H1 (cell line): ENCODE measurements around the gene RAMACL. TPM values are rescaled to one million over a fixed set of nuclear protein-coding genes. Genes with fewer than 3 reads are reported as not detected.
A peak's percentile ranks its signal among the peaks of the same experiment; 100 is the strongest.

Source experiments
- CTCF ChIA-PET: fragments of 300-600 bp; sonication (Branson Sonifier 250); formaldehyde crosslinking; loops from one replicate; lab custom pipeline; 2021; ENCODE audit not compliant: partially characterized antibody; lab: Charles Lee
- POLR2A ChIA-PET: fragments of 300-600 bp; sonication (Branson Sonifier 250); formaldehyde crosslinking; loops from one replicate; lab custom pipeline; 2021; ENCODE audit warnings: inconsistent platforms; ENCODE audit not compliant: partially characterized antibody; lab: Charles Lee
- DNase-seq, 2 experiments: peaks; one replicate each; pipeline versions ENCODE4 v3.0.0 to v3.0.0-alpha.2; 2010 to 2022; ENCODE audit warnings: low spot score in 2 of 2, low read depth in 1 of 2, mixed read lengths in 1 of 2
- FAIRE-seq: peaks from 2 replicates; lab custom pipeline; 2011; peaks lifted over from hg19 to GRCh38; lab: Jason Lieb, UNC
- H2AFZ ChIP-seq: 2 replicates; pipeline ENCODE4 v1.8.1; 2012; ENCODE audit warnings: low read length, inconsistent platforms
- H2AK5ac ChIP-seq: 2 replicates; pipeline ENCODE4 v1.6.1; 2013; ENCODE audit warnings: low read depth, low read length
- H2BK120ac ChIP-seq: replicated peaks from 2 replicates; pipeline ENCODE3; 2013; ENCODE audit warnings: low read depth, low read length, inconsistent platforms
- H2BK12ac ChIP-seq: 2 replicates; pipeline ENCODE4 v1.6.1; 2013; ENCODE audit warnings: low read depth, low read length
- H2BK15ac ChIP-seq: 2 replicates; pipeline ENCODE4 v1.6.1; 2013; ENCODE audit warnings: low read length
- H2BK20ac ChIP-seq: 2 replicates; pipeline ENCODE4 v1.6.1; 2013; ENCODE audit warnings: low read length
- H2BK5ac ChIP-seq: 2 replicates; pipeline ENCODE4 v1.6.1; 2013; ENCODE audit warnings: low read depth, low read length
- H3K14ac ChIP-seq: 2 replicates; pipeline ENCODE4 v1.6.1; 2013; ENCODE audit warnings: inconsistent platforms; ENCODE audit not compliant: insufficient read length
- H3K18ac ChIP-seq: 2 replicates; pipeline ENCODE4 v1.6.1; 2013; ENCODE audit warnings: low read length; ENCODE audit errors: extremely low read depth
- H3K23ac ChIP-seq: 2 replicates; pipeline ENCODE4 v1.6.1; 2013; ENCODE audit warnings: inconsistent platforms; ENCODE audit not compliant: insufficient read length
- H3K23me2 ChIP-seq: 2 replicates; pipeline ENCODE4 v1.6.1; 2013; ENCODE audit warnings: low read depth, low read length
- H3K27ac ChIP-seq: 2 replicates; pipeline ENCODE4 v1.6.1; 2011; ENCODE audit warnings: low read depth, low read length, inconsistent platforms
- H3K27me3 ChIP-seq, 4 experiments: replicated peaks in 1 of 4; 1 replicate in 1 of 4; 2 replicates in 3 of 4; pipeline versions ENCODE4 v1.6.1 to v1.8.1; 2011 to 2013; ENCODE audit warnings: low read length in 3 of 4, mild to moderate bottlenecking in 3 of 4, inconsistent platforms in 2 of 4, mixed read lengths in 2 of 4, moderate library complexity in 1 of 4; ENCODE audit not compliant: control insufficient read depth in 3 of 4, insufficient read depth in 3 of 4; ENCODE audit errors: extremely low read depth in 1 of 4
- H3K36me3 ChIP-seq, 4 experiments: 2 replicates each; pipeline versions ENCODE4 v1.6.1 to v1.8.1; 2011 to 2013; ENCODE audit warnings: mild to moderate bottlenecking in 4 of 4, low read length in 3 of 4, moderate library complexity in 2 of 4, control low read depth in 1 of 4, inconsistent platforms in 1 of 4; ENCODE audit not compliant: insufficient read depth in 4 of 4, control insufficient read depth in 2 of 4
- H3K4ac ChIP-seq: replicated peaks from 2 replicates; pipeline ENCODE3; 2013; ENCODE audit warnings: low read length, low read depth, mixed read lengths, inconsistent platforms; ENCODE audit not compliant: insufficient read length
- H3K4me1 ChIP-seq, 4 experiments: replicated peaks in 1 of 4; 1 replicate in 1 of 4; 2 replicates in 3 of 4; pipeline versions ENCODE4 v1.6.1 to v1.8.1; 2011 to 2013; ENCODE audit warnings: low read length in 3 of 4, inconsistent platforms in 2 of 4, mixed read lengths in 1 of 4; ENCODE audit not compliant: insufficient read depth in 4 of 4, control insufficient read depth in 3 of 4
- H3K4me2 ChIP-seq, 2 experiments: 2 replicates each; pipeline versions ENCODE4 v1.6.1 to v1.8.1; 2011 to 2013; ENCODE audit warnings: low read depth in 2 of 2, low read length in 2 of 2, control low read depth in 1 of 2, inconsistent platforms in 1 of 2, mild to moderate bottlenecking in 1 of 2; ENCODE audit not compliant: insufficient read depth in 1 of 2
- H3K4me3 ChIP-seq, 4 experiments: fragments of 200-600, 300-600 bp in 1 of 4; sonication (generic), shearing (Covaris generic), sonication (Bioruptor Twin) in 1 of 4; 2 replicates each; pipeline versions ENCODE4 v1.5.1 to v1.8.1; 2011 to 2016; ENCODE audit warnings: low read length in 4 of 4, low read depth in 3 of 4, control low read depth in 2 of 4, inconsistent platforms in 2 of 4, mild to moderate bottlenecking in 2 of 4, mixed read lengths in 1 of 4, moderate library complexity in 1 of 4; ENCODE audit not compliant: insufficient read depth in 2 of 4; ENCODE audit errors: extremely low read depth in 1 of 4
- H3K56ac ChIP-seq: replicated peaks from 2 replicates; pipeline ENCODE3; 2013; ENCODE audit warnings: low read depth, mild to moderate bottlenecking, mixed read lengths, low read length, inconsistent platforms; ENCODE audit not compliant: insufficient read length
- H3K79me1 ChIP-seq: 2 replicates; pipeline ENCODE4 v1.6.1; 2013; ENCODE audit warnings: low read depth, low read length, control low read depth
- H3K79me2 ChIP-seq, 2 experiments: 2 replicates each; pipeline versions ENCODE4 v1.6.1 to v1.8.1; 2012 to 2013; ENCODE audit warnings: low read length in 2 of 2, mild to moderate bottlenecking in 2 of 2, inconsistent platforms in 1 of 2; ENCODE audit not compliant: insufficient read depth in 2 of 2, control insufficient read depth in 1 of 2
- H3K9ac ChIP-seq, 4 experiments: replicated peaks in 1 of 4; 1 replicate in 1 of 4; 2 replicates in 3 of 4; pipeline versions ENCODE4 v1.6.1 to v1.8.1; 2011 to 2013; ENCODE audit warnings: low read depth in 3 of 4, low read length in 3 of 4, control low read depth in 2 of 4, mild to moderate bottlenecking in 2 of 4, moderate library complexity in 2 of 4, inconsistent platforms in 1 of 4; ENCODE audit errors: extremely low read depth in 1 of 4
- H3K9me3 ChIP-seq, 2 experiments: 2 replicates each; pipeline versions ENCODE4 v1.6.1 to v1.8.1; 2012 to 2013; ENCODE audit warnings: mild to moderate bottlenecking in 2 of 2, moderate library complexity in 2 of 2, control low read depth in 1 of 2, inconsistent platforms in 1 of 2, low read depth in 1 of 2, low read length in 1 of 2, mixed read lengths in 1 of 2; ENCODE audit not compliant: insufficient read depth in 2 of 2
- H4K20me1 ChIP-seq, 2 experiments: replicated peaks in 1 of 2; 2 replicates each; pipeline versions ENCODE3 to v1.8.1; 2011 to 2013; ENCODE audit warnings: inconsistent platforms in 2 of 2, low read length in 2 of 2, mild to moderate bottlenecking in 1 of 2; ENCODE audit not compliant: insufficient read depth in 2 of 2, control insufficient read depth in 1 of 2
- H4K5ac ChIP-seq: 2 replicates; pipeline ENCODE4 v1.6.1; 2013; ENCODE audit warnings: low read length, low read depth, mixed read lengths, inconsistent platforms; ENCODE audit not compliant: insufficient read length
- H4K8ac ChIP-seq: 2 replicates; pipeline ENCODE4 v1.8.0; 2013; ENCODE audit warnings: mild to moderate bottlenecking, moderate library complexity, low read length, inconsistent platforms; ENCODE audit not compliant: insufficient read depth; ENCODE audit errors: extremely low read depth
- H4K91ac ChIP-seq: replicated peaks from 2 replicates; pipeline ENCODE3; 2013; ENCODE audit warnings: low read length, mixed read lengths, inconsistent platforms; ENCODE audit not compliant: insufficient read length
- MAX ChIP-seq: IDR thresholded peaks from 2 replicates; pipeline ENCODE4 v1.6.1; 2012; ENCODE audit warnings: inconsistent platforms
- TEAD4 ChIP-seq: IDR thresholded peaks from 2 replicates; pipeline ENCODE4 v1.6.1; 2012; ENCODE audit warnings: low read depth, low read length, inconsistent platforms, mixed read lengths
- WGBS, 2 experiments: shearing (Covaris generic) in 1 of 2; methylation state at CpG; one replicate each; pipeline versions ENCODE4 v1.1.6 to v1.1.7; 2013 to 2015; ENCODE audit warnings: low lambda C conversion rate in 2 of 2, mixed read lengths in 2 of 2, inconsistent platforms in 1 of 2, low coverage in 1 of 2, missing lambda C conversion rate in 1 of 2; ENCODE audit not compliant: insufficient replicate concordance in 2 of 2, insufficient coverage in 1 of 2, insufficient read length in 1 of 2; ENCODE audit errors: extremely low coverage in 1 of 2, missing lambda C conversion rate in 1 of 2; 5-methylcytosine and 5-hydroxymethylcytosine counted together
- polyA plus RNA-seq, 7 experiments: library from polyadenylated mRNA; depleted of rRNA in 3 of 7; stranded (reverse) in 5 of 7; unstranded in 2 of 7; fragments of >200 nt in 5 of 7; fragments of 200-250 nt in 2 of 7; gene quantifications; 1 replicate in 5 of 7; 2 replicates in 1 of 7; 4 replicates in 1 of 7; pipeline versions ENCODE4 v1.2.1 to v1.2.3, GENCODE V29; 2011 to 2013; ENCODE audit warnings: missing spikeins in 2 of 7, mixed read lengths in 2 of 7
- total RNA-seq: library from RNA; stranded (reverse); fragmentation: NEBNext Ultra II Directional; extraction: Animal tissue kit (Norgen Biotek cat#: 25700); gene quantifications from 2 replicates; pipeline ENCODE4 v1.2.1, GENCODE V29; 2021

The RAMACL gene
- total and polyA plus RNA-seq, 2 of the 8 experiments (the other 6 are each of a cell fraction or from before 2014, with no cell fraction given) = 0.23 to 0.97 TPM

- 0 out of 2 replicates have a peak overlapping the region, but pooled peaks have one; percentile 31 for H2BK5ac ChIP-seq
- WGBS, 2 experiments = 90% methylated on average over 27 of the region's 27 CpGs; no CpG with 5 or more reads in 1 of the 2 experiments
- no peak overlapping the region for H2AFZ ChIP-seq
- DNase-seq (no peak), FAIRE-seq (no peak)
- no peak overlapping the region for H3K4me2 ChIP-seq
- no peak overlapping the region for H3K18ac ChIP-seq
- no peak overlapping the region for H4K5ac ChIP-seq
- H3K56ac ChIP-seq = no peak overlapping the region
- peaks cover 4 to 84% of the 10 kb centered on the region in 2 experiments for H3K79me2 ChIP-seq
- peaks cover 6 to 17% (median 11%) of the 10 kb centered on the region in 4 experiments for H3K4me1 ChIP-seq
- ChIA-PET POLR2A (interaction anchor here (3.3 kb wide), 1 partner anchor 8 kb away, joined by 19 read pairs; the partner anchor contains the start of gene RPS6KA2), CTCF (interaction anchor here (1.3 kb wide), 1 partner anchor 10 kb away, joined by 3 read pairs; no protein-coding TSS in a partner anchor)
- H3K14ac ChIP-seq = no peak overlapping the region
- H3K9me3 ChIP-seq = no peaks in the 10 kb centered on the region
- no peaks in the 10 kb centered on the region for H3K27me3 ChIP-seq
- H3K23ac ChIP-seq = no peak overlapping the region
- no peak overlapping the region for H4K91ac ChIP-seq
- H2BK20ac ChIP-seq = no peak overlapping the region
- no peak overlapping the region; a peak in 1 of 7 replicates for H3K9ac ChIP-seq
- H3K27ac ChIP-seq = no peak overlapping the region
- no peak overlapping the region for H3K4ac ChIP-seq
- no peak overlapping the region for H2BK120ac ChIP-seq
- H4K20me1 ChIP-seq = peaks cover 8 to 18% of the 10 kb centered on the region in 2 experiments
- H3K79me1 ChIP-seq = peaks cover 13% of the 10 kb centered on the region; the same call in 1 of the 2 replicates
- no peak overlapping the region for H2BK15ac ChIP-seq
- peak overlapping the region; percentile 54; the same call in 1 of the 2 replicates for H2AK5ac ChIP-seq
- no peak overlapping the region; the same call in 1 of the 2 replicates for H4K8ac ChIP-seq
- TF ChIP-seq TEAD4 (no peak), MAX (0 out of 2 replicates have a peak, but pooled peaks have one; percentile 31)
- H2BK12ac ChIP-seq = peak overlapping the region; percentile 91; the same call in 1 of the 2 replicates
- H3K4me3 ChIP-seq = no peak overlapping the region
- no peaks in the 10 kb centered on the region for H3K23me2 ChIP-seq
- no peaks in the 10 kb centered on the region; a peak in 2 of 8 replicates for H3K36me3 ChIP-seq
These were observed 32.6 kb upstream of the RAMACL start for GRCh38 chr6:166618866-166619761.
